Suprapubic skin (tissue), 3 donors: ENCODE data around the gene HTATSF1.

ENCODE experiments used
- POLR2A ChIP-seq, 2 donors: fragments of 450-650 bp; IDR thresholded peaks; one replicate each; pipeline ENCODE4 v1.6.1; 2017; ENCODE audit warnings: antibody characterized with exemption in 2 of 2, mild to moderate bottlenecking in 2 of 2, moderate library complexity in 2 of 2
- TF ChIP-seq, protein P1 (sequence below), 2 donors: fragments of 200-600 bp in 1 of 2; fragments of 450-650 bp in 1 of 2; sonication (generic) in 1 of 2; IDR thresholded peaks; one replicate each; pipeline ENCODE4 v1.5.1; 2016 to 2019; ENCODE audit warnings: antibody characterized with exemption in 2 of 2, mild to moderate bottlenecking in 1 of 2, moderate library complexity in 1 of 2

DNA sequence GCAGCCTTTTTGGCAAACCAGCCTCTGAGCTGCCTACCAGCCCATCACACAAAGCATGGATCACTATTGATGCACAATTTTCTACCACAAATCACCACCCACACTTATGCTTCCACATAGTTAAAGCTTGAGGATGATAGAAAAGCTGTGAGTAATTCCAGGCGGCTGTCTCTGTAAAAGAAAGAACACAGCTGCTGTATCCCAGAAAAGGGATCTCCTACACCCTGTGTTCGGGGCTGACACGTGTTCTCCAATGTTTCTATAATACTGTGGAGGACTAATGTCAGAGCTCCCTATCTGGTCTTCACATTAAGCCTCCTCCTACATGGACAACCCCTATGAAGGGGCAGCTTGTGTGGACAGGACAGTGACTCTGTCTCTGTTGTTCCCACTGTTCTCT lies 22.2 kb upstream of the HTATSF1 start:
- TF ChIP-seq, protein P1, sequence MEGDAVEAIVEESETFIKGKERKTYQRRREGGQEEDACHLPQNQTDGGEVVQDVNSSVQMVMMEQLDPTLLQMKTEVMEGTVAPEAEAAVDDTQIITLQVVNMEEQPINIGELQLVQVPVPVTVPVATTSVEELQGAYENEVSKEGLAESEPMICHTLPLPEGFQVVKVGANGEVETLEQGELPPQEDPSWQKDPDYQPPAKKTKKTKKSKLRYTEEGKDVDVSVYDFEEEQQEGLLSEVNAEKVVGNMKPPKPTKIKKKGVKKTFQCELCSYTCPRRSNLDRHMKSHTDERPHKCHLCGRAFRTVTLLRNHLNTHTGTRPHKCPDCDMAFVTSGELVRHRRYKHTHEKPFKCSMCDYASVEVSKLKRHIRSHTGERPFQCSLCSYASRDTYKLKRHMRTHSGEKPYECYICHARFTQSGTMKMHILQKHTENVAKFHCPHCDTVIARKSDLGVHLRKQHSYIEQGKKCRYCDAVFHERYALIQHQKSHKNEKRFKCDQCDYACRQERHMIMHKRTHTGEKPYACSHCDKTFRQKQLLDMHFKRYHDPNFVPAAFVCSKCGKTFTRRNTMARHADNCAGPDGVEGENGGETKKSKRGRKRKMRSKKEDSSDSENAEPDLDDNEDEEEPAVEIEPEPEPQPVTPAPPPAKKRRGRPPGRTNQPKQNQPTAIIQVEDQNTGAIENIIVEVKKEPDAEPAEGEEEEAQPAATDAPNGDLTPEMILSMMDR (IDR thresholded peaks at IDR 0.05): no peak
- TF ChIP-seq POLR2A (IDR thresholded peaks at IDR 0.05): no peak
